ENCODE measurements around the gene GPR39. TPM values are rescaled to one million over a fixed set of nuclear protein-coding genes. Genes with fewer than 3 reads are reported as not detected.

GPR39 gene
- polyA plus RNA-seq, 1 donor, result 9.5 TPM

DNA sequence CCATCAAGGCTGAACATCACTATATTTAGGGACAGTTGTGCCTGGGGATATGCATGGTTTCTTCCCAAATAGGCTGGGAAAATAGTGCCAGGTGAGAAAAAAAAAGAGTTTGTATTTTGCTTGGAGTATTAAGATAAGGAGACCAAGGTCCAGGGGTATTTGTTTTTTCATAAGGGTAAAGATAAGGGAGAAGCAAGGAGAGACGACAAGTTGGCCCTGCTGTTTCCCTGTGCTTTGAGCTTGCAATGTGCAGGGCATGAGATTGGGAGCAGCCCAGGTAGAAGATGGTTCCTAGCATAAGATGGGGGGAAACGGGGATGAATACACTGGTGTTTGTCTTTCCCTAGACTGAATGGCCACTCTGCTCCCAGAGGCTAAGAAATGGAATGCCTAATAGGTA lies 8.8 kb upstream of the GPR39 start:
- H3K4me1 ChIP-seq (ENCODE audit: control insufficient read depth, insufficient read depth, low read length), result peaks cover 24% of the 10 kb centered on the region
- no peaks in the 10 kb centered on the region for H3K9me3 ChIP-seq (ENCODE audit: control insufficient read depth, low read depth, low read length)
- H3K36me3 ChIP-seq (ENCODE audit: control insufficient read depth, insufficient read depth, low read length), result no peaks in the 10 kb centered on the region
- peak overlapping the region; percentile 55 for H3K27ac ChIP-seq (ENCODE audit: low read length)
- H3K27me3 ChIP-seq (ENCODE audit: control insufficient read depth, insufficient read depth, low read length), result no peaks in the 10 kb centered on the region
- peak; percentile 44 to 72 for DNase-seq
- H3K4me3 ChIP-seq (ENCODE audit: low read length), result no peak overlapping the region
- WGBS (ENCODE audit: insufficient coverage, low lambda C conversion rate), result no CpG with 5 or more reads among the region's 2 CpGs

DNA sequence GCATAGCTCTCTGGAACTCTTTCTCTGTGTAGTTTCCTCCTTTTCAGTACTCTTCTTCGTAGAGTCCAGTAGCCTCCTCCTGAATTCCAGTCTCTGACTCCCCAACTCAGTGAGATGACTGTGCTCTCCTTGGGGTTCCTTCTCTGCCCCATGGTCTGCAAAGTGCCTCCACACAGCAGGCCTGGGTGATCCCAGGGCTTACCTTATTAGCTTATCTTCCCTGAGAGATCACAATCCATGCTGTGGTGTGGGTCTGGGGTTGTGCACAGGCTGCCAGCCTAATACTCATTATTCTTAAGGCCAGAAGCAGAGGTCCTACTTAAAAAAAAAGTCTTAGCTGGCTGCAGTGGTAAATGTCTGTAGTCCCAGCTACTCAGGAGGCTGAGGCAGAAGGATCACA lies 4.6 kb upstream of the GPR39 start:
- no peak overlapping the region for H3K27ac ChIP-seq (ENCODE audit: low read length)
- H3K36me3 ChIP-seq (ENCODE audit: control insufficient read depth, insufficient read depth, low read length), result no peaks in the 10 kb centered on the region
- DNase-seq, result no peak
- no CpG with 5 or more reads among the region's 1 CpG for WGBS (ENCODE audit: insufficient coverage, low lambda C conversion rate)
- no peaks in the 10 kb centered on the region for H3K27me3 ChIP-seq (ENCODE audit: control insufficient read depth, insufficient read depth, low read length)
- no peaks in the 10 kb centered on the region for H3K9me3 ChIP-seq (ENCODE audit: control insufficient read depth, low read depth, low read length)
- no peak overlapping the region for H3K4me3 ChIP-seq (ENCODE audit: low read length)
- peaks cover 46% of the 10 kb centered on the region for H3K4me1 ChIP-seq (ENCODE audit: control insufficient read depth, insufficient read depth, low read length)

DNA sequence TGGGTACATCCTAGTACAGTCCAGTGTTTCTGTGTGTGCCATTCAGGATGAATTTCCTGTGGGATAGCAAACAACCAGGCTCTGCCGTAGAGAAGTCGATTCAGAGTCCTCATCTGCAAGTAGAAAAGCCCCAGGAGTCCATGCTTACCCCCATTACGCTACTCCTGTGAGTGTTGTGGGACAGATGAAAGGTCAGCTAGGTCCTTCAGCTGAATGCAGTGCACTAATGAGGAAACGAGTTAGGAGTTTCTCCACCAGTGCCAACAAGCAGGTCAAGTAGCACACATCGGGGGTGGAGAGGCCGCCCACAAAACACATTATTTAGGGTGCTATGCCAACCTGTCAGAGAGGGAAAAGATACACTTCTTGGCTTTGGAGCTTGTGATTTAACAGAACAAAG lies 2.5 kb upstream of the GPR39 start:
- no peaks in the 10 kb centered on the region for H3K9me3 ChIP-seq (ENCODE audit: control insufficient read depth, low read depth, low read length)
- H3K27me3 ChIP-seq (ENCODE audit: control insufficient read depth, insufficient read depth, low read length), result no peaks in the 10 kb centered on the region
- no CpG with 5 or more reads among the region's 6 CpGs for WGBS (ENCODE audit: insufficient coverage, low lambda C conversion rate)
- H3K4me3 ChIP-seq (ENCODE audit: low read length), result no peak overlapping the region
- no peaks in the 10 kb centered on the region for H3K36me3 ChIP-seq (ENCODE audit: control insufficient read depth, insufficient read depth, low read length)
- peak in 1 of 2 donors; percentile 45 for DNase-seq
- H3K27ac ChIP-seq (ENCODE audit: low read length), result peak overlapping the region; percentile 48
- H3K4me1 ChIP-seq (ENCODE audit: control insufficient read depth, insufficient read depth, low read length), result peaks cover 37% of the 10 kb centered on the region

DNA sequence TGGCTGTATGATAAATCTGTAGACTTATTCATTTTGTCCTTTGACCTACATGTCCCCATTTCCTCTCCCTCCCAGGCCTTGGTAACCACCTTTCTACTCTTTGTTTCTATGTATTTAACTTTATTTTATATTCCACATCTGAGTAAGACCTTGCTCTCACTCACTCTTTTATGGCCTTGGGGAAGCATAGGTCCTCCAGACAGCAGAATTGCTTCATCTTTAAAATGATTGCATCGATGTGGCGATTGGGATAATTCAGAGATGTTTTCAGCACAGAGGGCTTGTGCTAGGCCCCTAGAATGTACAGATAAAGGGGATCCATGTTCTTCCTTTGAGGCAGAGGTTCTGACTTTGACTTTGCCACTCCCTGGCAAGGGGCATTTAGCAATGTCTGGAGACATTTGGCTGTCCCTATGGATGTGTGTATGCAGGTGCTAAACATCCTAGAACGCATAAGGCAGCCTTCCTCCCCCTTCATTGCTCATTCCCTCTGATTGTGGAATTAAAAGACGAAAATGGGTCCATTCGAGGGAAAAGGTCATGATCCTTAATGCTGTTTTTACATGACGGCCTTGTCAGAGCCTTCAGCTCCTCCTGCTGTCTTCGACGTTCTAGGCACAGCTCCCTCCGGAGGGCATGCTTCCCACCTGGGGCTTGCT lies 1.2 kb upstream of the GPR39 start:
- DNase-seq, result peak; percentile 82 to 90
- no CpG with 5 or more reads among the region's 9 CpGs for WGBS (ENCODE audit: insufficient coverage, low lambda C conversion rate)

DNA sequence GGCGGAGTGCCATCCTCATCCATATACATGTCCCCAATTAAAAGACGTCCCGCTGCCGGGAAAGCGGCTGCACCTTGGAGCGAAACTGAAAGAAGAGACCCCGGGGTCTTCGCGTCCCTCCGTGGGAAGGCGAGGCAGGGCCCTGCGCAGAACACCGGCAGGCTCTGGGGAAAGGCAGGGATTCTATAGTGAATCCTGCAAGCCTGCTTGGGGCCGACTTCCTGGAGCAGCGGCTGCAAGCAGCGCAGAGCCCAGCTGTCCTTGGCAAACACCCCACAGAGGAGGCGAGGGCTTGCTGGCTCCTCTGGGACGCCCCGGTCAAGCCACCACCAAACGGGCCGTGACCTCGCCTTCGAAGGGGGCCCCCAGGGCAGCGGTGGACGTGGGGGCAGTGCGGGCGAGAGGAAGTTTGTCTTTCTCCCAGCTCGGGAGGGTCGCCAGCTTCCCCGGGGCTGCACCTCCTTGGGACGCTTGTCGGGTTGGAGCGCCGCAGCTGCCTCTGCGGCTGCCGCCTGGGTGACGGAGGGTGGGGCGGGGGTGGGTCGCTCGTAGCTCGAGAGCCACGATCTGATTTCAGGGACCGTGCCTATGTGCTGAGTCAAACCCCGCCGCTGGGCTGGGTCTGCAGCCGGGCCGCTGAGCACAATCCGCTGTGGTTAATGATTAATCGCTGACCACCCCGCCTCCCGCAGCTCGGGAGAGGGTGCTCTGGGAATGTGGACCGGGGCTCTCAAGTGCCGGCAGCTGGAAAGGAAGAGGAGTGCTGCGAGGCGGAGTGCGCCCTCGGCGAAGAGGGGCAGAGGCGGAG lies 486 bp upstream of the GPR39 start:
- peak overlapping the region; percentile 63 for H3K4me3 ChIP-seq (ENCODE audit: low read length)
- H3K36me3 ChIP-seq (ENCODE audit: control insufficient read depth, insufficient read depth, low read length), result no peaks in the 10 kb centered on the region
- H3K27ac ChIP-seq (ENCODE audit: low read length), result peak overlapping the region; percentile 98
- H3K4me1 ChIP-seq (ENCODE audit: control insufficient read depth, insufficient read depth, low read length), result peaks cover 47% of the 10 kb centered on the region
- H3K9me3 ChIP-seq (ENCODE audit: control insufficient read depth, low read depth, low read length), result no peaks in the 10 kb centered on the region
- H3K27me3 ChIP-seq (ENCODE audit: control insufficient read depth, insufficient read depth, low read length), result no peaks in the 10 kb centered on the region
- DNase-seq, result peak; percentile 97 to 99
- WGBS (ENCODE audit: insufficient coverage, low lambda C conversion rate), result no CpG with 5 or more reads among the region's 60 CpGs

More for the DNA sequence above, 1.2 kb upstream of the GPR39 start:
- Histone ChIP-seq H3K4me3 (ENCODE audit: low read length) (peak overlapping the region; percentile 63), H3K9me3 (ENCODE audit: control insufficient read depth, low read depth, low read length) (no peaks in the 10 kb centered on the region), H3K27ac (ENCODE audit: low read length) (peak overlapping the region; percentile 98), H3K27me3 (ENCODE audit: control insufficient read depth, insufficient read depth, low read length) (no peaks in the 10 kb centered on the region), H3K36me3 (ENCODE audit: control insufficient read depth, insufficient read depth, low read length) (no peaks in the 10 kb centered on the region), H3K4me1 (ENCODE audit: control insufficient read depth, insufficient read depth, low read length) (peaks cover 41% of the 10 kb centered on the region)

DNA sequence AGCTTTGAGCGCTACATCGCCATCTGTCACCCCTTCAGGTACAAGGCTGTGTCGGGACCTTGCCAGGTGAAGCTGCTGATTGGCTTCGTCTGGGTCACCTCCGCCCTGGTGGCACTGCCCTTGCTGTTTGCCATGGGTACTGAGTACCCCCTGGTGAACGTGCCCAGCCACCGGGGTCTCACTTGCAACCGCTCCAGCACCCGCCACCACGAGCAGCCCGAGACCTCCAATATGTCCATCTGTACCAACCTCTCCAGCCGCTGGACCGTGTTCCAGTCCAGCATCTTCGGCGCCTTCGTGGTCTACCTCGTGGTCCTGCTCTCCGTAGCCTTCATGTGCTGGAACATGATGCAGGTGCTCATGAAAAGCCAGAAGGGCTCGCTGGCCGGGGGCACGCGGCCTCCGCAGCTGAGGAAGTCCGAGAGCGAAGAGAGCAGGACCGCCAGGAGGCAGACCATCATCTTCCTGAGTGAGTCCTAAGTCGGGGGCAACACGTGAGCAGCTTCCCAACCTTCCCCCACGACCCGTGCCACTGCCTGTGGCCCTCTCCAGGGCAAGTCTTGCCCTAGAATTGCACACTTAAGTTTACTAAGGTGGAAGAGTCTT lies 928 bp downstream of the GPR39 start:
- Histone ChIP-seq H3K27me3 (ENCODE audit: control insufficient read depth, insufficient read depth, low read length) (no peaks in the 10 kb centered on the region), H3K4me1 (ENCODE audit: control insufficient read depth, insufficient read depth, low read length) (peaks cover 52% of the 10 kb centered on the region), H3K4me3 (ENCODE audit: low read length) (peak overlapping the region; percentile 63), H3K36me3 (ENCODE audit: control insufficient read depth, insufficient read depth, low read length) (no peaks in the 10 kb centered on the region), H3K27ac (ENCODE audit: low read length) (peak overlapping the region; percentile 47), H3K9me3 (ENCODE audit: control insufficient read depth, low read depth, low read length) (no peaks in the 10 kb centered on the region)
- WGBS (ENCODE audit: insufficient coverage, low lambda C conversion rate), result no CpG with 5 or more reads among the region's 30 CpGs
- no peak for DNase-seq

DNA sequence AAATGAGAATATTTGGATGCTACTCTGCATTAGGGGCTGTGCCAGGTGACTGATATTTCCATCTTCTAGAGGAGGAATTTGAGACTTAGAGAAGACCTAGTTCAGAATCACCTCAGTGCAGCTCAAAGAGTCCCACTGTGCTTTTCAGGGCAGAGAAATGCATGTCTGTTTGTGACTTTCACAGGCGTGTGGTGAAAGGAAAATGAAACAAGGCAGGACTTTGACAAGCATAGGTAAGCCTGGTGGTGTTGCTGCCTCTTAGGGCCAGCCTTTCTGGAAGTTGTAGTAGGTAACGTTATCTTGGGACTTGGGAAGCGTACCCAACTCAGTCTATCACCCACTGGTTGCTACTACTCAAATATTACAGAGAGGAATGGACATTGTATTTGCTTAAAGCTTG lies 2.6 kb downstream of the GPR39 start:
- H3K4me3 ChIP-seq (ENCODE audit: low read length), result peak overlapping the region; percentile 30
- H3K27me3 ChIP-seq (ENCODE audit: control insufficient read depth, insufficient read depth, low read length), result no peaks in the 10 kb centered on the region
- no peaks in the 10 kb centered on the region for H3K9me3 ChIP-seq (ENCODE audit: control insufficient read depth, low read depth, low read length)
- H3K27ac ChIP-seq (ENCODE audit: low read length), result peak overlapping the region; percentile 47
- DNase-seq, result peak in 1 of 2 donors; percentile 66
- no CpG with 5 or more reads among the region's 3 CpGs for WGBS (ENCODE audit: insufficient coverage, low lambda C conversion rate)
- H3K4me1 ChIP-seq (ENCODE audit: control insufficient read depth, insufficient read depth, low read length), result peaks cover 52% of the 10 kb centered on the region
- H3K36me3 ChIP-seq (ENCODE audit: control insufficient read depth, insufficient read depth, low read length), result no peaks in the 10 kb centered on the region

DNA sequence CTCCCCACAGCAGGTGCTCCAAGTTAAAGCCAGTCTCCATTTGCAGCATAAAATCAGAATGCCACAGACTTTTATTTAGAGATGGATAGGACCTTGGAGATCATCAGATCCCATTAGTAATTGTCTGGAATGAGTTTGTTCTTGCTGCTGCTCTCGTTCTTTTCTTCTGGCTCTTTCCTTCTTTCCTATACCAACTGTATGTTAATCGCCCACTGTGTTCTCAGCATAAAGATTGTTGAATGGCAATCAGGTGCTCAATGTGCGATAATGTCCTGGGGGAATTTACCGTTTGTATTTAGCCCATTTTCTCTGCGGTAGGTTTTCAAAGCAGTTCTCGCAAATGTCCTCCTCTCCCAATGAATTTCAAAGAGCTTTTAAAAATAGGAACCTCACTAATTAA lies 3.3 kb downstream of the GPR39 start:
- Histone ChIP-seq H3K27ac (ENCODE audit: low read length) (no peak overlapping the region), H3K4me1 (ENCODE audit: control insufficient read depth, insufficient read depth, low read length) (peaks cover 54% of the 10 kb centered on the region), H3K36me3 (ENCODE audit: control insufficient read depth, insufficient read depth, low read length) (no peaks in the 10 kb centered on the region), H3K4me3 (ENCODE audit: low read length) (no peak overlapping the region), H3K9me3 (ENCODE audit: control insufficient read depth, low read depth, low read length) (no peaks in the 10 kb centered on the region), H3K27me3 (ENCODE audit: control insufficient read depth, insufficient read depth, low read length) (no peaks in the 10 kb centered on the region)
- no peak for DNase-seq
- 100% methylated on average over 2 of the region's 6 CpGs for WGBS (ENCODE audit: insufficient coverage, low lambda C conversion rate)

DNA sequence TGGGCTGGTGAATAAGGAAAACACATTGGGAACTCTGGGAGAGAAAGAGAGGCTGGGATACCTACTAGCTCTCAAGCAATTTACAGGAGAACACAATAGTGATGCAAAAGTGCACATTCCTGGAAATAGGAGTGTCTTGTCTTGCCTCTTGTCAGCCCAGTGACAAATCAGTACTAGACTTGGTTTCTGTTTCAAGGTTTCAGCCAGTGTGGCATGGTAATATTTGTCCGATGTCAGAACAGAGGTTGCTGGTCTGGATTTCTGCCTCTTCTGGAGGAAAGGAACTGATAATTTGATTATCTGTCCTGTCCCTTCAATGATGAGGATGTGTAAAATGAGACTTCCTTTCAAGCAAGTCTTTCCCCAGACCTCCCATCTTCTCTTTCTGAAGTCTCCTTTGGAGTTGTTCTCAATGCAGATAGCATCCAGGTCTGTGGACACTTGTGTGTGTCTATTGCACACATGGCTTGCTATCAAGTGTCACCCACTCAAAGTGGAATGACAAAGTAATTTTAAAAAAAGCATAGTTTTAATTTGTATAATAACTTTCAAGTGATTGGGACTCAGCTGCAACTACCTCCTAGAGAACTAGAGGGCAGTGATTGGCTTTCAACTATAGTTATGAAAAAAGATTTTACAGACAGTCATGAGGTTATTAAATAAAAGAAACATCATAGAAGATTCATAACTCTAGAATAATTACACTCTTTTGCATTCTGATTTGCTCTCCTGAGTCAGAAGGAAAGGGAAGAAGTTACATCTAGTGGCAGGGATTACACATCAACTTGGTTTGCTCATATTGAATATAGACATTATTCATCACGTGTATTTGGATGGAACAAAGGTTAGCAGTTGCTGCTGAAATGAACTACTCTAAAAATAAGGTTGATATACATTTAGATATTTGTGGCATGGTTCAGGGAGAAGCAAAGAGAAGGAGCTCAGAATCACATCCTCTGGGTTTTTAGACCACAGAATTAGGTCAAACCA lies 4.5 kb downstream of the GPR39 start:
- H3K27ac ChIP-seq (ENCODE audit: low read length), result peak overlapping the region; percentile 80
- peak in 1 of 2 donors; percentile 65 for DNase-seq
- H3K27me3 ChIP-seq (ENCODE audit: control insufficient read depth, insufficient read depth, low read length), result no peaks in the 10 kb centered on the region
- H3K4me1 ChIP-seq (ENCODE audit: control insufficient read depth, insufficient read depth, low read length), result peaks cover 51% of the 10 kb centered on the region
- WGBS (ENCODE audit: insufficient coverage, low lambda C conversion rate), result no CpG with 5 or more reads among the region's 2 CpGs
- H3K9me3 ChIP-seq (ENCODE audit: control insufficient read depth, low read depth, low read length), result no peaks in the 10 kb centered on the region
- H3K36me3 ChIP-seq (ENCODE audit: control insufficient read depth, insufficient read depth, low read length), result no peaks in the 10 kb centered on the region
- H3K4me3 ChIP-seq (ENCODE audit: low read length), result no peak overlapping the region

DNA sequence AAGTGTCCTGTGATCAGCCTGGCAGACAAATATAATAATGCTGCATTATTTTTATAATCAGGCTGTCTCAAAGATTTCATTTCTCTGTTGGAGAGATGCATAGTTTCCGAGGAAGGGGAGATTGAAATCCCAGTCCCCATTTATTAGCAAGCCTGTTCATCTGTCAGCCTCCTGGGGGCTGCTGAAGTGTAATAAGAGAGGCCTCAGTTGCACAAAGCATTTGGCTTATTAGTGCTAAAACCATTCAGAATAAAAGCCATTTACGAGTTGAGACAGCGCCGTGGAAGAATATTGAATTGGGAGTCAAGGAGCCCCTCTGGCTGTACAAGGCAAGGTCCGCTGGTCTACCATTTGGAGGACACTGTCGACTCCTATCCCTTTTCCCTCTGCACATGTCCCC lies 6.1 kb downstream of the GPR39 start:
- no peak for DNase-seq
- no CpG with 5 or more reads among the region's 6 CpGs for WGBS (ENCODE audit: insufficient coverage, low lambda C conversion rate)

More for the DNA sequence above, 6.1 kb downstream of the GPR39 start:
- Histone ChIP-seq H3K27ac (ENCODE audit: low read length) (no peak overlapping the region), H3K9me3 (ENCODE audit: control insufficient read depth, low read depth, low read length) (no peaks in the 10 kb centered on the region), H3K4me3 (ENCODE audit: low read length) (no peak overlapping the region), H3K27me3 (ENCODE audit: control insufficient read depth, insufficient read depth, low read length) (no peaks in the 10 kb centered on the region), H3K36me3 (ENCODE audit: control insufficient read depth, insufficient read depth, low read length) (no peaks in the 10 kb centered on the region), H3K4me1 (ENCODE audit: control insufficient read depth, insufficient read depth, low read length) (peaks cover 39% of the 10 kb centered on the region)
